ENCODE results near the gene RNF214. TPM values are rescaled to one million over a fixed set of nuclear protein-coding genes. Genes with fewer than 3 reads are reported as not detected.

The RNF214 gene
- total and polyA plus RNA-seq, 5 donors = 8.0 to 23.8 (median 21.6) TPM

- Histone ChIP-seq H3K27me3 (ENCODE audit: control insufficient read depth, insufficient read depth) (no peaks in the 10 kb centered on the region), H3K9me3 (ENCODE audit: control insufficient read depth, low read length) (no peaks in the 10 kb centered on the region), H3K27ac (ENCODE audit: low read length) (no peak overlapping the region), H3K4me1 (ENCODE audit: control insufficient read depth, insufficient read depth, low read length) (no peaks in the 10 kb centered on the region), H3K4me3 (ENCODE audit: low read length) (no peak overlapping the region)
- 68% methylated on average over 2 of the region's 2 CpGs for WGBS
- no peak for DNase-seq
- no peak for ATAC-seq
- intact Hi-C loops (cut with DNase I) = no loop called here
Measured at GRCh38 chr11:117286588-117286987, 54.1 kb downstream of the RNF214 start.

- DNase-seq = no peak
- intact Hi-C loops (cut with DNase I) = no loop called here
- no peak for ATAC-seq
- 90% methylated on average over 3 of the region's 3 CpGs for WGBS
- Histone ChIP-seq H3K27me3 (ENCODE audit: control insufficient read depth, insufficient read depth) (no peaks in the 10 kb centered on the region), H3K27ac (ENCODE audit: low read length) (no peak overlapping the region), H3K4me1 (ENCODE audit: control insufficient read depth, insufficient read depth, low read length) (no peaks in the 10 kb centered on the region), H3K4me3 (ENCODE audit: low read length) (no peak overlapping the region), H3K9me3 (ENCODE audit: control insufficient read depth, low read length) (no peaks in the 10 kb centered on the region)
Measured at GRCh38 chr11:117287668-117288067, 55.2 kb downstream of the RNF214 start.

GRCh38 chr11:117289795-117290194, 57.3 kb downstream of the RNF214 start:
- no peaks in the 10 kb centered on the region for H3K4me1 ChIP-seq (ENCODE audit: control insufficient read depth, insufficient read depth, low read length)
- 74% methylated on average over 1 of the region's 1 CpG for WGBS
- no peak for ATAC-seq
- no peaks in the 10 kb centered on the region for H3K27me3 ChIP-seq (ENCODE audit: control insufficient read depth, insufficient read depth)
- no peaks in the 10 kb centered on the region for H3K9me3 ChIP-seq (ENCODE audit: control insufficient read depth, low read length)
- H3K27ac ChIP-seq (ENCODE audit: low read length) = no peak overlapping the region
- H3K4me3 ChIP-seq (ENCODE audit: low read length) = no peak overlapping the region
- DNase-seq = no peak
- intact Hi-C loops (cut with DNase I) = no loop called here

- ATAC-seq = no peak
- H3K4me1 ChIP-seq (ENCODE audit: control insufficient read depth, insufficient read depth, low read length) = no peaks in the 10 kb centered on the region
- no peak for DNase-seq
- H3K9me3 ChIP-seq (ENCODE audit: control insufficient read depth, low read length) = no peaks in the 10 kb centered on the region
- WGBS = 87% methylated on average over 8 of the region's 8 CpGs
- no peaks in the 10 kb centered on the region for H3K27me3 ChIP-seq (ENCODE audit: control insufficient read depth, insufficient read depth)
- intact Hi-C loops (cut with DNase I) = no loop called here
- H3K4me3 ChIP-seq (ENCODE audit: low read length) = no peak within 1 kb of the TSS
- H3K27ac ChIP-seq (ENCODE audit: low read length) = no peak within 1 kb of the TSS
Measured at GRCh38 chr11:117290809-117291396, 58.4 kb downstream of the RNF214 start, which contains the start of gene BACE1-AS. Gene BACE1-AS, plus strand, starts transcription at chr11:117291346.

GRCh38 chr11:117292616-117293015, 60.1 kb downstream of the RNF214 start:
- 91% methylated on average over 2 of the region's 2 CpGs for WGBS
- no peaks in the 10 kb centered on the region for H3K9me3 ChIP-seq (ENCODE audit: control insufficient read depth, low read length)
- intact Hi-C loops (cut with DNase I) = no loop called here
- no peak for ATAC-seq
- H3K27ac ChIP-seq (ENCODE audit: low read length) = no peak overlapping the region
- no peaks in the 10 kb centered on the region for H3K4me1 ChIP-seq (ENCODE audit: control insufficient read depth, insufficient read depth, low read length)
- no peak overlapping the region for H3K4me3 ChIP-seq (ENCODE audit: low read length)
- DNase-seq = no peak
- H3K27me3 ChIP-seq (ENCODE audit: control insufficient read depth, insufficient read depth) = no peaks in the 10 kb centered on the region

- Histone ChIP-seq H3K27me3 (ENCODE audit: control insufficient read depth, insufficient read depth) (no peaks in the 10 kb centered on the region), H3K4me3 (ENCODE audit: low read length) (no peak overlapping the region), H3K9me3 (ENCODE audit: control insufficient read depth, low read length) (no peaks in the 10 kb centered on the region), H3K27ac (ENCODE audit: low read length) (no peak overlapping the region), H3K4me1 (ENCODE audit: control insufficient read depth, insufficient read depth, low read length) (no peaks in the 10 kb centered on the region)
- intact Hi-C loops (cut with DNase I) = no loop called here
- WGBS = 82% methylated on average over 9 of the region's 9 CpGs
- DNase-seq (no peak), ATAC-seq (no peak)
Measured at GRCh38 chr11:117295438-117296137, 63.1 kb downstream of the RNF214 start.

GRCh38 chr11:117296881-117297280, 64.4 kb downstream of the RNF214 start:
- WGBS = 90% methylated on average over 6 of the region's 6 CpGs

GRCh38 chr11:117298195-117298594, 65.7 kb downstream of the RNF214 start:
- no peaks in the 10 kb centered on the region for H3K9me3 ChIP-seq (ENCODE audit: control insufficient read depth, low read length)
- H3K27ac ChIP-seq (ENCODE audit: low read length) = no peak overlapping the region
- no peaks in the 10 kb centered on the region for H3K27me3 ChIP-seq (ENCODE audit: control insufficient read depth, insufficient read depth)
- intact Hi-C loops (cut with DNase I) = no loop called here
- H3K4me3 ChIP-seq (ENCODE audit: low read length) = no peak overlapping the region
- ATAC-seq (no peak), DNase-seq (no peak)
- H3K4me1 ChIP-seq (ENCODE audit: control insufficient read depth, insufficient read depth, low read length) = no peaks in the 10 kb centered on the region
- 95% methylated on average over 8 of the region's 8 CpGs for WGBS

More at GRCh38 chr11:117296881-117297280, 64.4 kb downstream of the RNF214 start:
- H3K4me3 ChIP-seq (ENCODE audit: low read length) = no peak overlapping the region
- H3K27me3 ChIP-seq (ENCODE audit: control insufficient read depth, insufficient read depth) = no peaks in the 10 kb centered on the region
- DNase-seq (no peak), ATAC-seq (no peak)
- intact Hi-C loops (cut with DNase I) = no loop called here
- H3K27ac ChIP-seq (ENCODE audit: low read length) = no peak overlapping the region
- H3K9me3 ChIP-seq (ENCODE audit: control insufficient read depth, low read length) = no peaks in the 10 kb centered on the region
- no peaks in the 10 kb centered on the region for H3K4me1 ChIP-seq (ENCODE audit: control insufficient read depth, insufficient read depth, low read length)

- ATAC-seq (peak; percentile 15), DNase-seq (no peak)
- intact Hi-C loops (cut with DNase I) = no loop called here
- H3K9me3 ChIP-seq (ENCODE audit: control insufficient read depth, low read length) = no peaks in the 10 kb centered on the region
- H3K27ac ChIP-seq (ENCODE audit: low read length) = no peak overlapping the region
- H3K27me3 ChIP-seq (ENCODE audit: control insufficient read depth, insufficient read depth) = no peaks in the 10 kb centered on the region
- peaks cover 3% of the 10 kb centered on the region for H3K4me1 ChIP-seq (ENCODE audit: control insufficient read depth, insufficient read depth, low read length)
- 61% methylated on average over 12 of the region's 12 CpGs for WGBS
- H3K4me3 ChIP-seq (ENCODE audit: low read length) = no peak overlapping the region
Measured at GRCh38 chr11:117299351-117300282, 67.1 kb downstream of the RNF214 start.

GRCh38 chr11:117300283-117300663, 67.8 kb downstream of the RNF214 start:
- Histone ChIP-seq H3K4me1 (ENCODE audit: control insufficient read depth, insufficient read depth, low read length) (peaks cover 3% of the 10 kb centered on the region), H3K27ac (ENCODE audit: low read length) (no peak overlapping the region), H3K27me3 (ENCODE audit: control insufficient read depth, insufficient read depth) (no peaks in the 10 kb centered on the region), H3K9me3 (ENCODE audit: control insufficient read depth, low read length) (no peaks in the 10 kb centered on the region), H3K4me3 (ENCODE audit: low read length) (no peak overlapping the region)
- whole genome bisulfite sequencing = 27% methylated on average over 17 of the region's 17 CpGs
- intact Hi-C loops (cut with DNase I) = no loop called here
- ATAC-seq (peak; percentile 66 to 70), DNase-seq (peak; percentile 44 to 81 (median 74))

GRCh38 chr11:117300773-117301172, 68.3 kb downstream of the RNF214 start:
- H3K27ac ChIP-seq (ENCODE audit: low read length) = no peak overlapping the region
- intact Hi-C loops (cut with DNase I) = no loop called here
- peaks cover 3% of the 10 kb centered on the region for H3K4me1 ChIP-seq (ENCODE audit: control insufficient read depth, insufficient read depth, low read length)
- ATAC-seq (no peak), DNase-seq (no peak)
- 47% methylated on average over 5 of the region's 5 CpGs for WGBS
- no peaks in the 10 kb centered on the region for H3K27me3 ChIP-seq (ENCODE audit: control insufficient read depth, insufficient read depth)
- no peak overlapping the region for H3K4me3 ChIP-seq (ENCODE audit: low read length)
- H3K9me3 ChIP-seq (ENCODE audit: control insufficient read depth, low read length) = no peaks in the 10 kb centered on the region
